A549 treated with dexamethasone at 1 μM for 4 hours (cell line): ENCODE results near the gene SLC7A7. TPM values are rescaled to one million over a fixed set of nuclear protein-coding genes. Genes with fewer than 3 reads are reported as not detected.

Experiments used
- total RNA-seq: library from RNA; stranded (reverse); fragments of 200-300 nt; extraction: Qiagen RNA extraction; gene quantifications from 5 replicates; pipeline ENCODE4 v1.2.3, GENCODE V29; 2022

SLC7A7 gene
- total RNA-seq = 19.4 to 25.6 TPM (median 23.4 TPM) in 5 replicates

GRCh38 chr14:22814941-22815713 is at the start of gene SLC7A7:
SLC7A7 (minus strand) TSS chr14:22815435; CDS start chr14:22813398, 2,037 bp downstream.

GRCh38 chr14:22836301-22837113 is 21.3 kb upstream of the SLC7A7 start, which contains the start of gene MMP14:
MMP14 (plus strand) TSS chr14:22836585; CDS start chr14:22836818, 233 bp downstream.

GRCh38 chr14:22829661-22830442 is 14.6 kb upstream of the SLC7A7 start, which contains the start of gene MRPL52:
MRPL52 (plus strand) TSS chr14:22829887; CDS start chr14:22829913, 26 bp downstream.

GRCh38 chr14:22766457-22767322 is 48.5 kb downstream of the SLC7A7 start, which contains the start of gene OXA1L:
OXA1L (plus strand) TSS chr14:22766688; CDS start chr14:22766702, 14 bp downstream.

Other genes with a start within 250 kb of the SLC7A7 start
- gene DAD1, start 226.2 kb downstream of the SLC7A7 start, total RNA-seq = 334 to 371 TPM (median 341 TPM) in 5 replicates
- 43.2 to 49.6 TPM (median 47.6 TPM) in 5 replicates for gene ABHD4, start 217.1 kb downstream of the SLC7A7 start, total RNA-seq
- gene OR6J1, start 171.1 kb downstream of the SLC7A7 start, total RNA-seq = not detected in 5 replicates
- gene OXA1L, start 48.7 kb downstream of the SLC7A7 start, total RNA-seq = 134 to 165 TPM (median 161 TPM) in 5 replicates
- gene MRPL52, start 14.5 kb upstream of the SLC7A7 start, total RNA-seq = 154 to 212 TPM (median 189 TPM) in 5 replicates
- gene MMP14, start 21.1 kb upstream of the SLC7A7 start, total RNA-seq = 0.52 to 0.78 TPM (median 0.69 TPM) in 5 replicates
- 54.7 to 82.1 TPM (median 77.7 TPM) in 5 replicates for gene LRP10, start 56.3 kb upstream of the SLC7A7 start, total RNA-seq
- gene REM2, start 67.8 kb upstream of the SLC7A7 start, total RNA-seq = 0.16 to 0.41 TPM (median 0.39 TPM) in 5 replicates
- gene RBM23, start 103.7 kb upstream of the SLC7A7 start, total RNA-seq = 54.9 to 59.6 TPM (median 58.2 TPM) in 5 replicates
- 101 to 124 TPM (median 113 TPM) in 5 replicates for gene PRMT5, start 113.9 kb upstream of the SLC7A7 start, total RNA-seq
- gene HAUS4, start 141.7 kb upstream of the SLC7A7 start, total RNA-seq = 31.2 to 34.5 TPM (median 32.6 TPM) in 5 replicates
- gene AJUBA, start 167.1 kb upstream of the SLC7A7 start, total RNA-seq = 28.8 to 36.7 TPM (median 33.7 TPM) in 5 replicates
- 2.7 to 3.9 TPM (median 3.6 TPM) in 5 replicates for gene C14orf93, start 194.7 kb upstream of the SLC7A7 start, total RNA-seq
- gene PSMB5, start 219.5 kb upstream of the SLC7A7 start, total RNA-seq = 285 to 323 TPM (median 302 TPM) in 5 replicates
- not detected in 5 replicates for gene PSMB11, start 226.8 kb upstream of the SLC7A7 start, total RNA-seq
- gene CDH24, start 242.1 kb upstream of the SLC7A7 start, total RNA-seq = 2.1 to 4.4 TPM (median 3.8 TPM) in 5 replicates